ENCODE results near the gene SCGB1D4. TPM values are rescaled to one million over a fixed set of nuclear protein-coding genes. Genes with fewer than 3 reads are reported as not detected.
"Not testable (repeated sequence)": the region's sequence is repeated elsewhere in the genome, so short reads cannot be mapped to it uniquely, and the experiment has no call there.

Gene SCGB1D4
- total and polyA plus RNA-seq, 2 of the 4 experiments (the other 2 are of a cell fraction): not detected

DNA sequence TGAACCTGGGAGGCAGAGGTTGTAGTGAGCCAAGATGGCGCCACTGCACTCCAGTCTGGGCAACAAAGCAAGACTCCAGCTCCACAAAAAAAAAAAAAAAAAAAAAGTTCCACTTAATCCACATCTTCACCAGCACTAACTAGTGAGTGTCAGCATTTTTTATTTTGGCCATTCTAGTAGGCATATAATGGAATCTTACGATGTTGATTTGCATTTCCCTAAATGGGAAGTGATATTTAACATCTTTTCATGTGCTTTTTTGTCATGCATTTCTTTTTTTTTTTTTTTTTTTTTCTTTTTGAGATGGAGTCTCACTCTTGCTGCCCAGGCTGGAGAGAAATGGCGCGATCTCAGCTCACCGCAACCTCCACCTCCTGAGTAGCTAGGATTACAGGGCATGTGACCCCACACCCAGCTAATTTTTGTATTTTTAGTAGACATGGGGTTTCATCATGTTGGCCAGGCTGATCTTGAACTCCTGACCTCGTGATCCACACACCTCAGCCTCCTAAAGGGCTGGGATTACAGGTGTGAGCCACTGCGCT lies 44.8 kb upstream of the SCGB1D4 start:
- H3K4me1 ChIP-seq (ENCODE audit: control insufficient read depth, insufficient read depth, low read length); H2BK15ac ChIP-seq (ENCODE audit: low read depth, low read length); H2AK5ac ChIP-seq (ENCODE audit: low read depth, low read length); ATAC-seq (ENCODE audit: low read depth); H3K4ac ChIP-seq (ENCODE audit: low read depth, low read length); H4K8ac ChIP-seq (ENCODE audit: low read depth in 2 of 2, low read length in 2 of 2); DNase-seq; H2BK20ac ChIP-seq (ENCODE audit: low read depth, low read length); H3K27ac ChIP-seq (ENCODE audit: insufficient read depth, low read length); H4K20me1 ChIP-seq (ENCODE audit: insufficient read depth, low read length); H3K27me3 ChIP-seq (ENCODE audit: control insufficient read depth, insufficient read depth, low read length); H3K79me1 ChIP-seq (ENCODE audit: low read depth in 1 of 2, low read length in 2 of 2); H3K56ac ChIP-seq (ENCODE audit: extremely low read depth, insufficient read depth, low read length); POLR2A ChIA-PET (ENCODE audit: unreplicated experiment); intact Hi-C loops (cut with micrococcal nuclease); H2BK120ac ChIP-seq (ENCODE audit: low read depth, low read length); in situ Hi-C loops (cut with MboI; ENCODE audit: low sequenced_read_pairs); H3K36me3 ChIP-seq (ENCODE audit: control insufficient read depth, insufficient read depth, low read length); BruUV-seq (replicated peaks); H3K9me3 ChIP-seq (ENCODE audit: control insufficient read depth, insufficient read depth, low read length); H2AK9ac ChIP-seq (replicated peaks; ENCODE audit: low read depth, low read length, poor library complexity); H3K23ac ChIP-seq (ENCODE audit: low read depth, low read length); H4K91ac ChIP-seq (ENCODE audit: insufficient read depth, low read depth, low read length); H2AFZ ChIP-seq (replicated peaks; ENCODE audit: low read length, poor library complexity); H4K5ac ChIP-seq (ENCODE audit: low read depth, low read length); H3K14ac ChIP-seq (replicated peaks; ENCODE audit: low read depth, low read length); H3K4me3 ChIP-seq (ENCODE audit: insufficient read depth, low read depth, low read length); dilution Hi-C loops (cut with HindIII; ENCODE audit: low sequenced_read_pairs, unreplicated experiment); H3K18ac ChIP-seq (ENCODE audit: low read depth, low read length); H2BK5ac ChIP-seq (ENCODE audit: low read depth, low read length, poor library complexity, severe bottlenecking); H3K4me2 ChIP-seq (ENCODE audit: low read depth, low read length); H3K9me1 ChIP-seq (ENCODE audit: insufficient read depth, low read length); H3K9ac ChIP-seq (ENCODE audit: low read depth, low read length): not testable (repeated sequence)
- 100% methylated on average over 1 of the region's 7 CpGs; no CpG with 5 or more reads in 1 of the 2 experiments for WGBS, 2 experiments (ENCODE audit: extremely low coverage in 2 of 2, insufficient read length in 1 of 2)
- CTCF ChIA-PET: interaction anchor here (0.6 kb wide), 1 partner anchor 16 kb away, joined by 5 read pairs; no protein-coding TSS in a partner anchor
